NCI-H2196 (cell line): ENCODE data around the gene LBX1.

ENCODE experiments used
- DNase-seq: peaks from one replicate; lab custom pipeline; 2025; ENCODE audit not compliant: unreplicated experiment; lab: John Stamatoyannopoulos, UW

Gene LBX1, protein sequence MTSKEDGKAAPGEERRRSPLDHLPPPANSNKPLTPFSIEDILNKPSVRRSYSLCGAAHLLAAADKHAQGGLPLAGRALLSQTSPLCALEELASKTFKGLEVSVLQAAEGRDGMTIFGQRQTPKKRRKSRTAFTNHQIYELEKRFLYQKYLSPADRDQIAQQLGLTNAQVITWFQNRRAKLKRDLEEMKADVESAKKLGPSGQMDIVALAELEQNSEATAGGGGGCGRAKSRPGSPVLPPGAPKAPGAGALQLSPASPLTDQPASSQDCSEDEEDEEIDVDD

DNA sequence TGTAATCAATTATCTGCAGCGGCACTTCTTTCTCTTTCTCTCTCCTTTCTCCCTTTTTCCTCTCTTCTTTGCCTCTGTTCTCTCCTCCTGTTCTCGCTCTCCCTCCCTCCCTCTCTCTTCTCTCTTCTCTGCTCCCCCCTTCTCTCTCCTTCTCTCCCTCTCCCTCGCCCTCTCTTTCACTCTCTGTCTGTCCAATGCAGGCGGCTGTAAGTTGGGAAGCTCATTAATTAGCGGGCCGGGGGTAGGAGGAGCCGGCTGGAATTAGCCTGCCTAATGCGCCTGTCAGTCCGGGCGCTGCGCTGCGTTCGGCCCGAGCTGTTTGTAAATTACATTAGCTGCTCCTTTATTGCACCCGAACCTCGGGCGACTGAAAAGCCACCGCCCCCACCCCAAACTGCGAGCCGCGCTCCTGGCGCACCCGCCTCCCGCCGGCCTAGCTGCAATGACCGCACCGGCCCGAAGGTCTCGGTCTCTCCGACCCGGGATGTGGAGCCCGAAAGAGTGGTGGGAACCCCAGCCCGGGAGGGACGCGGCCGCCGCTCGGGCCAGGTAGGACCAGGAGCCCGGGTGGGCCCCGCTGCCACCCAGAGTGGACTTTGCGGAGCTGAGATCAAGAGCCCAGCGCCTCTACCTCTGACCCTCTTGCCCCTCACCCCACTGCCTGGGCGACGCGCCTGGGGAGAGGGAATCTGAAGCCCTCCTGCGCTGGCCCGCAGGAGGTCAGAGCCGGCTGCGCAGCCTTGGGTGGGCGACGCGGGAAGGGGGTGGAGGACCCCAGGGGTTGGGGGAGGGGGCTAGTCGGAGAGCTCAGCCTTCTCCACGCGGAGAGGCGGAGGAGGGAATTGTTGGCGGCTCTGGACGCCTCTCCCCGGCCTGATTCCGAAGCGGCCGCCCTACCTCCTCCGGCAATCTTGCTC is at the start of gene LBX1:
TSS of gene LBX1 (minus strand) at position 198 of the 917 bp plus-strand sequence. CDS start 648 bp downstream, outside the sequence.
- no peak for DNase-seq

DNA sequence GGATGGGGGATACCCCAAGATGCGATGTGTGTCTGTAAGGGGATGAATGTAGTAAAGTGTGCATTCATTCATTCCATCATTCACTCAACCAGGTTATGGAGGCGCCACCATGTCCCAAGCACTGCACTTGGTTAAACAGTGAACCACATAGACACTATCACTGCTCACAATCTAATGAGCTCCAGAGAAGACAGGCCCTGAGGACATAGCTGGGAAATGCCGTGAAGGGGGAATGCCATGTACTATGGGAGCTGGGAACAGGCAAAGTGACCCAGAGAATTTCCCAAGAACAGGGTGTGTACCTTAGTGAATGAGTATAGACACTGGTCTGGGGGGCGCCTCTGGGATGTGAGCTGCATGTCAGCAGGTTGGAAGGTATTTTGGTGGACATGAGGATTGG is 44.5 kb upstream of the LBX1 start:
- DNase-seq: no peak

DNA sequence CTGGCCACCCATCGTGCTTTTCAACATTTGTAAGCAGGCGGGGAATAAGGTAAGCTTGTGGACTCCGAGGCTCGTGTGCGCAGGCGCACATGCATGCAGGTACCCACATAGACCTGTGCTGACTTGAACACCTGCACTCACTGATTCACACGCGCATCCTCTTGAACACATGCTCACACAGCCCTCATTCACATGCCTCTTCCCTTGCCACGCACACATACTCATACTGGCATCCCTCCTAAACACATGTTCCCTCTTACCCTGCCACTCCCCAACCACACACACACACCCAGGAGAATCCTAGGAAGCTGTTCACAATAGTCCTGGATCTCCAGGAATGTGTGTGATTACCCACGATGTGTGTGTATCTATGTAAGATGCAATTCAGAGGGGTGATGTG is 44.1 kb upstream of the LBX1 start:
- DNase-seq: no peak

DNA sequence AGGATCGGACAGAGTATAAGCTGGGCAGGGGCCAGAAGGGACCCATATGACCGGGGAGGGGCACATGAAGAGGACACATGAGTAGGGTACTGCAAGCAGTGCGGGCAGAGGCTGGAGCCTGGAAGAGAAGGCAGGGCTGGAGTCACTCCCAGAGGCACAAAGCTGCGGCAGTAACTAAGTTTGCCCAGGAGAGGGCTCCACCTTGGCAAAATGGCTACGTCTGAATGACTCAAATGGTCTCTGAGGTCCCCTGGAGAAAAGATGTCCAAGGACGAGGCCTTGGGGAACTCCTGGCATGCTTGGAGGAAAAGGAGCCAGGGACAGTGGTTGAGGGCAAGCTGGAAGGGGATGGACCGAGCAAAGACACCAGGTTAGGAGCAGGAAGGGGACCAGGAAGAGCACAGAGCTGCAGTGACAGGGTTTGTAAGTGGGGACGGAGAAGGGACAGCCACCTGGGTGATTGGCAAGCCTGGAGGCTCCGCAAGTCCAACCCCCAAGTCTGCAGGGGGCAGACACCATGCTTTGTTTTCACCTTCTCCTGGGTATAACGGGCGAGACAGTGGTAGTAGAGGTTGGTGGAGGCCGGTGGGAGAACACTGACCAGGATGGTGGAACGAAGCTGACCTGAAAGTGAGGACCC is 43.1 kb upstream of the LBX1 start:
- DNase-seq: peak; percentile 48

DNA sequence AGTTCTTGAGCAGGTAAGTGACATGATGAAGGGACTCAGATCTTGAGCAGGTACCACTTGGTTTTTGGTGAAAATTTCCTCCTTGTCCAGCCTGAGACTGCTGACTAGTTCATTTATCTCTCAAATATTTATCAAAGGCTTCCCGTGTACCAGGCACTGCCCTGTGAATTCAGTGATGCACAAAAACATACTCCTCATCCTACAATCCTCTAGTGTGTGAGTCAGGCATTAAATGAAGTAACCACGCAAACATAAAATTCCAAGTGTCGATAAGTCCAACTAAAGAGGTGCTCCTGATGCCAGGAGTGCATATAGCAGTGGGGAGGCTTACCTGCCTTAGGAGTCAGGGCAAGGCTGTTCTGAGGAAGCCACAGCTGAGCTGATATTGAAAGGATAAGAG is 41.5 kb upstream of the LBX1 start:
- no peak for DNase-seq

DNA sequence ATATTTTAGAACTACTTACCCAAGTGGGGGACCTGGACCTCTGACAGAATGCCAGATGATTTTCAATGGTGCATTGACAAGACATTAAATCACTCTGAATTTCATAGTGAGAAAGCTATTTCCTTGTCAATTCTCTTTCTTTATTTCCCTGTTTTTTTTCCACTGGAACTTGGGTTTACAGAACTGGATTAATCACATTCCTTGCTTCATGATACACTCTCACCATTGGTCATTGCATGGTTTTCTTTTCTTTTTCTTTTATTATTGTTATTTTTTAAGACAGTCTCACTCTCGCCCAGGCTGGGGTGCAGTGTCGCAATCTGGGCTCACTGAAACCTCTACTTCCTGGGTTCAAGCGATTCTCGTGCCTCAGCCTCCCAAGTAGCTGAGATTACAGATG is 38.5 kb upstream of the LBX1 start:
- DNase-seq: no peak

DNA sequence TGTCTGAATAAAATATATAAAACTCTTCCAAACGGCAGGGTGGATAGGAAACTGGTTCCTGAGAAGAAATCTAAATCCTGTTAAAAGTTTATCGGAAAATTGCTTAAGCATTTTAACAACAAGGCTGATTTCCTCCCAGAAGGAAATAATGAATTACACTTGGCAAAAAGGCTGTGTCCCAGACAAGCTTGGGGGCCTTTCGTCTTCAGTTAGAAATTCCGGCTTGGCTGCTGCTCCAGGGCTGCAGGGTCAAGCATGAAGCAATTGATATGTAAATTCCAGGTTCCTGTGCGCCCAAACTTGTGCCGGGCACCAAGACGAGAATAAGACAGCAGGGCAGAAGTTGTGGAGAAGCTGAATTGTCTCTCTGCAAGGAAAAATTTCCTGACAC is 38.0 kb upstream of the LBX1 start:
- no peak for DNase-seq

DNA sequence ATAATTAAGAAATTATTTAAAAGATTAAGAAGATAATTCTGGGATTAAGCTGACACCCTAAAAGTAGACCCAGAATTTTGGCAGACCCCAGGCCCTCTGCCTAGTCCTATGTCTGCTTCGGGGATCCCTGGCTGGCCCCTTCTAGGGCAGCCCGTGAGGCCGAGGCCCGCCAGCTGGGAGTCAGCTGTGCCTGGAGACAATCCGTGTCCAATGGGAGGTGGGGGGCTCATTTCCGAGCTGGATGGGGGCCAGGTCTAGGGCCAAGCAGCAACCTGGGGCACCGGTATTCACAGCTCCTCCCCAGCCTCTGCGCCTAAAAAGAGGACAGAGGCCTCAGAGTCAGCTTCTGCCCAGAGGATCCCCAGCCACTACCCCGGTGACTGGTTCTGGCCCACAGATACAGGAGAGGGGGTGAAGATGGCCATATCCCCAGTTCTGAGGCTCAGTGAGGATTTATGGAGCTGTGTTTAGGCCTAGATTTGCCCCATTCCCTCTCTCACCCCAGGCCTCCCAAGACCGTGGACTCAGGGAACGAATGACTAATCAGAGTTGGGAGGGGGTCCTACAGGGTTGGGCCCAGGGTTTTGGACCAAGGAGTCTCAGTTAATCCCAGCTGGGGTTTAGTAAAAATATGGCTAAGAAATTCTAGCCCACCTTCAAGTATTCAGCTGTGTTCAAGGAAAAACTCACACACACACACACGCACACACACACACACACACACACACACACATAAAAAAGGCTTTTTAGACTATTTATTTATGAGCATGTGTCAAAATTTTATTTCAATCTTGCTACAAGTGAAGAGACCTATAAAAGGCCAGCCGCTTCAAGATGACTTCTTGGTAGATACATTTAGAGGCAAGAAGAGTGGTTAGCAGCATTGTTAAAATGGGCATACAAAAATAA is 37.4 kb upstream of the LBX1 start:
- DNase-seq: no peak

DNA sequence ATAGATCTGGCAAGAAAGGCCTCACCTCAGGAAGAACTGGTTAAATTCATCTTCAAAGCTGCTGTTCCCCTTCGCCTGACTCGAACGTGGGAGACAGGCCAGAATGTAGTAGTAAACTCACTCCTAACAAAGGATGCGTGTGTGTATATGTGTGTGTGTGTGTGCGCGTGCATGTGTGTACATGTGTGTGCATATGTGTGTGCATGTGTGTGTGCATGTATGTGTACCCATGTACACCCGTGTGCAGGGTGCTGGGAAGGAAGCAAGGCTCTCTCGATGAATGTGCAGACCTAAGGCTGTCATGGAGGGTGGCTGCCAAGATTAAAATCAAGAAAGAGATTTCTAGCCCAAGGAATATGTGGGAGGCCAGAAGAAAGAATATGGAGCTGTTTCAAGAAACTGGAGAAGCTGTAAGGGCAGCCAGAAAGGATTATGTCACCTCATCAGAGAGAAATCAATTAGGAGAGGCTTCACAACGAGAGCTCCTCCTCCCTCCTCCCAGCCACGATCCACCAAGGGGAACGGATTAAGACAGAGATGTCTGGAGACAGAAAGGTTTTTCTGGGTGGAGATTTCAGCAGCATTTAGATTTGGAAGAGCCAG is 34.0 kb upstream of the LBX1 start:
- no peak for DNase-seq

DNA sequence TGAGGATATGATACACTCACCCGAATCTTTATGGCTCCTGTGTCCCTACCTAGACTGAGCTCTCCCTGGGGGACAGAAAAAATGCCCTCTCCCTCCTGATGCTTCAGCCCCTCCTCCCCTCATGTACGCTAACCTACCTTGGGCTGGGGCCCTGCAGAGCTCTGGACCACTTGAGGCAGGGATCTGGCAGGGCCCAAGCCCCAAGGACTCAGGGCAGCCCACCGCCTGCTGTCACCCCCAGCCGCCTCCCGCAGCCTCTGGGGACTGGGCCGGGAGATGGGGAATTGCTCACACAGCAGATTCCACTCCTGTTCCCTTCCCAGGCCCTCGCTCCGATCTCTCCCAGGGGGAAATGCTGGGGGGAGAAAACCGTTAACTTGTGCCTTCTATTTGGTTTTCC is 32.9 kb upstream of the LBX1 start:
- no peak for DNase-seq

DNA sequence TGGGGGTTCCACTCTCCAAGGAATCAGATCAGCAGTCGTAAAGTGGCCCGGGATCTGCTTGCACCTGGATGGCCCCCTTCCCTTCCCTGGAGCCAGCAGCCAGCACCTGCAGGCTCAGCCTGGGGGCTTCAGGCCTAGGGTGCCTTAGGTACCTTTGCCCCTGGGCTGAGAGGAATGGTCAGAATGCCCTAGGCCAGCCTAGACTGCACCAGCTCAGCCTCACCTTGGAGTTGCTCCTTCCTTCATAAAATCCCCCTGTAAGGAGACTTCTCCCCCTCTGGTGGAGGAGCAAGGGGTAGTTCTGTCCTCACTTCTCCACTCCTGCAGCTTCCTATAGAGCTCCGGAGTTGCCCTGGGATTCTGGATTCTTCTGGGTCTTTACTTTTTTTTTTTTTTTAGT is 32.4 kb upstream of the LBX1 start:
- DNase-seq: no peak

DNA sequence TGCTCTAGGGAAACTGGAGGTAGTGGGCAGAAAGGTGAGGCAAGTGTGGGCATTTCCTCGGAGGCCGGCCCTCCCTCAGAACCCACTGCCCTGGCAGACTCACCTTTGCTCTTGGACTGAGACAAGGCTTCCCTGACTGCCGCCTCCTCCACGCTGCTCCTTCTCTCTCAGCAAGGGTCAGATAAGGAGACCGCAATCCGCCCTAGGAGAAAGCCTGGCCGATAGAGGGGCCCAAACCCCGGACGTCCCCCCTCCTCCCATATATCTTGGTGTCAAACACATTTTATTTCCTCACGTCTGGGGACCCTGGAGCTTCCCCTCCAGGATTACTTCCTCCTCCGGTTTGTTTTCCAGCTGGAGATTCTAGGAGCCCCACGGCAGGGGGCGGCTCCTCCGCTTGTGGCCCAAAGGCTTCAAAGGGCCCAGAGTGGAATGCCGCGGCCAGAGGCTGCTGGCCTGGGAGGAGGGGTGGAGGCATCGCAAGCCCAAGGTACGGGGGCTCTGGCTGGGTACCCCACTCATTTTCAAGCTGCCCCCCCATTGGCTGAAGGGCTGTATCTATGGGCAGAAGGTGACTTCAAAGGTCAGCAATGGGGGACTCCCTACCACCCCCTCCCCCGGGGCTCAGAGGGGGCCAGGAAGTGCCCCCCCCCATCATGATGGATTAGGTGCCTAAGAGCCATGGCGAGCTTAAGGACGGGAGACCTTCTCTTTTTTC is 31.7 kb upstream of the LBX1 start:
- DNase-seq: no peak

DNA sequence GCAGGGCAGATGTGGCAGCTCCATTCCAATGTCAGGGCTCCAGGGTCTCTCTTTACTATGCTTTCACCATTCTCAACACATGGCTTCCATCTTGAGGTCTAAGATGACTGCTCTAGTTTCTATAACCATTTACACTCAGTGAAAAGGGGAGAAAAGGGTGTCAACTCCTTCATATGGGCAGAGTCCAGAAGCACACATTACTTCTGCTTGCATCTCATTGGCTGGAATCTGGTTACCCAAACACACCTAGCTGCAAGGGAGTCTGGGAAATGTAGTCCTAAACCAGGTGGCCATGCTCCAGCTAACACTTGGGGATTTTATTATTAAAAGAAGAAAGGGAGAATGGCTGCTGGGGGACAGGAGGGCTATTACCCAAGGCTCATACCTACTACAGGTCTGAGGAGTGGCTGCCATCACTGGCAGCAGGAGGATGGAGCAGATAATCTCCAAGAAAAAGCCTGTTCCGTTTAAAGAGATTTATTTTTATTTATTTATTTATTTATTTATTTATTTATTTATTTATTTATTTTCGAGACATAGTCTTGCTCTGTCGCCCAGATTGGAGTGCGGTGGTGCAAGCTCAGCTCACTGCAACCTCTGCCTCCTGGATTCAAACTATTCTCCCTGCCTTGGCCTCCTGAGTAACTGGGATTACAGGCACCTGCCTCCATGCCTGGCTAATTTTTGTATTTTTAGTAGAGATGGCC is 29.1 kb upstream of the LBX1 start:
- no peak for DNase-seq

DNA sequence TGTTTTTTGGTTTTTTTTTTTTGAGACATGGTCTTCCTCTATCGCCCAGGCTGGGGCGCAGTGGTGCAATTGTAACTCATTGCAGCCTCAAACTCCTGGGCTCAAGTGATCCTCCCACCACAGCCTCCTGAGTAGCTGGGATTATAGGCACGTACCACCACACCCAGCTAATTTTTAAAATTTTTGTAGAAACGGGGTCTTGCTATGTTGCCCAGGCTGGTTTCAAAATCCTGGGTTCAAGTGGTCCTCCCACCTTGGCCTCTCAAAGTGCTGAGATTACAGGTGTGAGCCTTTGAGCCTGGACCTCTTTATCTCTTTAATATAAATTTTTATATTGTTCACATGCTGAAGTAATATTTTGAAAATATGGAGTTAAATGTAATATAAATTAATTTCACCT is 28.2 kb upstream of the LBX1 start:
- DNase-seq: no peak

DNA sequence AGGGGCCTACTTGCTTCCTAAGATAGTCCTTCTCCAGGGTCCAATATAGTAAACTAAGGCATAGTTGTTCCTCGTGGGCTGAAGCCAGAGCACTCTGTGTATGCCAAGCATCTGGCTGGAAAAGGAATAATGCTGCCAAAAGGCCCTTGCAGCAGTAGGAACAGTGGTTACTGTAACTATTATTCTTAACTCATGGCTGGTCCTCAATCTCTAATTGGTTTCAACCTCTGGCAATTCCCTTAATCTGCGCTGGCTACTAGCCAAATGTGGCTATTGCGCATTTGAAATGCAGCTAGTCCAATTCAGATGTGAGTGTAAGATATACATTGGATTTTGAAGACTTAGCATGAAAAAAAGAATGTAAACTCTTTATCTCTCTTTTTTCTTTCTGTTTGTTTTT is 27.8 kb upstream of the LBX1 start:
- DNase-seq: no peak

DNA sequence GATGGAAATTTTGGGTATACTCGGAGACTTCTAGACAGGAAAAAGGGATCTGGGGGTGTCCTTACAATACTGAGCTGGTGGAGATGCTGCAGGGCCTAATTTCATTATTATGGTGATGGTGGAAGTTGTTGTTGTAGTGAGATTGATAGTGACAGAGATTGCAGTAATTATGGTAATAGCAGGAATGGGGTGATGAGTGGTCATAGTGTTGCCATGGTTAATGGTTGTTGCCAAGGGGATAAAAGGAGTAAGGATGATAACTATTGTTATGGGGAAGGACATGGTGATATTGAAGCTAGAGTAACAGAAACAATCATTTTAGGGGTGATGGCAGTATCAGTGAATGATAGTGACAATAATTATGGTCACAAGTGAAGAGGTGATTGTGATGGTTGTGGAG is 27.1 kb upstream of the LBX1 start:
- DNase-seq: no peak

DNA sequence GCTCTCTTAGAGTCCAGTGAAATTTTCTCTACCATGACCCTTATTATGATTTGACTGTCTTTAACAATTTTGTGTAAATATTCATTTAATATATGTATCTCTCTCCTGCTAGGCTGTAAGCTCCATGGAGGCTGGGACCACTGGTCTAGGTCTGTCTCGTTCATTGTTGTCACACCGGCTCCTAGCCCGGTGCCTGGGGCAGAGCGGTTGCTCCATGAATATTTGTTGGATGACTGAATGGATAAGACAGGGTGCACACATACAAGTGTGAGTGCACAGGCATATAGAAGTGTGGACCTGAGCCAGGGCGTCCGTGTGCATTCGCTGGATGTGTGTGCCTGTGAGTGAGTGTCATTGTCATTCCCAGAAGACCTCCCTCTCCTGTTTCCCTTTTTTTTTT is 20.9 kb upstream of the LBX1 start:
- DNase-seq: no peak

DNA sequence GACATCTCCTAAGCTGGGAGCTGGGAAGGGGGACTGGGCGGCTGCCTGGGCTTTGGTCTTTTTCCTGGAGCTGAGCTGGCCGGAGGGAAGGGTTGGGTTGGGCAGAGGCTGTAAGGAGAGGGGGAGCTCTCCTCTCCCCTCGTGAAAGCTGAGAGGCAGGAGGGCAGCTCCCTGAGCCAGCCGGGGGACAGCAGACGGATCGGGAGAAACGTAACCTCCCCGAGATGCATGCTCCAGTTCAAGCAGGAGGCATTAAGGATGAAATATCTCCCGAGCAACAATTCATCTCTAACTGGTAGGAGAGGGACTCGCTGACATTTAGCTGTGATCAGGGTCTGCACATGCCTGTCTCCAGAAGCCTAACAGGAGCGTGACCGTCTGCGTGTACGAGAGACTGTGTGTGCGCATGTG is 19.9 kb upstream of the LBX1 start:
- DNase-seq: no peak

DNA sequence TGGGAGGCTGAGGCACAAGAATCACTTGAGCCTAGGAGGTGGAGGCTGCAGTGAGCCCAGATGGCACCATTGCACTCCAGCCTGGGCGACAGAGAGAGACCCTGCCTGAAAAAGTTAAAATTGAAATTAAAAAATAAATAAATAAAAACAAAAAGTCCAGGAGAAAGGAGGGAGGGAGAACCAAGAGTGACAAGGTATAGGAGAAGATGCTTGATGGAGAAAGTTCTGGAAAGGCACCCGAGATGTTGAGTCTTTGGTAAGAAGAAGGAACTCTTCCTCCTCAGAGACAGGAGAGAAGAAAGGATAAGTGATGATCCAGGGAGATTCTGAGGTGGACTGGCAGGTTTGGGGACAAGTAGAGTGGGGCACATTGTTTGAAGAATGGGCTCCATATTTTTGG is 17.4 kb upstream of the LBX1 start:
- no peak for DNase-seq
